H1 (cell line): ENCODE data around the gene RRBP1. TPM values are rescaled to one million over a fixed set of nuclear protein-coding genes. Genes with fewer than 3 reads are reported as not detected.
A peak's percentile ranks its signal among the peaks of the same experiment; 100 is the strongest.

Experiments
- CTCF ChIA-PET: fragments of 300-600 bp; sonication (Branson Sonifier 250); formaldehyde crosslinking; loops from one replicate; lab custom pipeline; 2021; ENCODE audit not compliant: partially characterized antibody; lab: Charles Lee
- POLR2A ChIA-PET: fragments of 300-600 bp; sonication (Branson Sonifier 250); formaldehyde crosslinking; loops from one replicate; lab custom pipeline; 2021; ENCODE audit warnings: inconsistent platforms; ENCODE audit not compliant: partially characterized antibody; lab: Charles Lee
- DNase-seq, 2 experiments: peaks; one replicate each; pipeline versions ENCODE4 v3.0.0 to v3.0.0-alpha.2; 2010 to 2022; ENCODE audit warnings: low spot score in 2 of 2, low read depth in 1 of 2, mixed read lengths in 1 of 2
- FAIRE-seq: peaks from 2 replicates; lab custom pipeline; 2011; peaks lifted over from hg19 to GRCh38; lab: Jason Lieb, UNC
- H2AFZ ChIP-seq: 2 replicates; pipeline ENCODE4 v1.8.1; 2012; ENCODE audit warnings: low read length, inconsistent platforms
- H2AK5ac ChIP-seq: 2 replicates; pipeline ENCODE4 v1.6.1; 2013; ENCODE audit warnings: low read depth, low read length
- H2BK120ac ChIP-seq: replicated peaks from 2 replicates; pipeline ENCODE3; 2013; ENCODE audit warnings: low read depth, low read length, inconsistent platforms
- H2BK12ac ChIP-seq: 2 replicates; pipeline ENCODE4 v1.6.1; 2013; ENCODE audit warnings: low read depth, low read length
- H2BK15ac ChIP-seq: 2 replicates; pipeline ENCODE4 v1.6.1; 2013; ENCODE audit warnings: low read length
- H2BK20ac ChIP-seq: 2 replicates; pipeline ENCODE4 v1.6.1; 2013; ENCODE audit warnings: low read length
- H2BK5ac ChIP-seq: 2 replicates; pipeline ENCODE4 v1.6.1; 2013; ENCODE audit warnings: low read depth, low read length
- H3K14ac ChIP-seq: 2 replicates; pipeline ENCODE4 v1.6.1; 2013; ENCODE audit warnings: inconsistent platforms; ENCODE audit not compliant: insufficient read length
- H3K18ac ChIP-seq: 2 replicates; pipeline ENCODE4 v1.6.1; 2013; ENCODE audit warnings: low read length; ENCODE audit errors: extremely low read depth
- H3K23ac ChIP-seq: 2 replicates; pipeline ENCODE4 v1.6.1; 2013; ENCODE audit warnings: inconsistent platforms; ENCODE audit not compliant: insufficient read length
- H3K23me2 ChIP-seq: 2 replicates; pipeline ENCODE4 v1.6.1; 2013; ENCODE audit warnings: low read depth, low read length
- H3K27ac ChIP-seq: 2 replicates; pipeline ENCODE4 v1.6.1; 2011; ENCODE audit warnings: low read depth, low read length, inconsistent platforms
- H3K27me3 ChIP-seq, 4 experiments: replicated peaks in 1 of 4; 1 replicate in 1 of 4; 2 replicates in 3 of 4; pipeline versions ENCODE4 v1.6.1 to v1.8.1; 2011 to 2013; ENCODE audit warnings: low read length in 3 of 4, mild to moderate bottlenecking in 3 of 4, inconsistent platforms in 2 of 4, mixed read lengths in 2 of 4, moderate library complexity in 1 of 4; ENCODE audit not compliant: control insufficient read depth in 3 of 4, insufficient read depth in 3 of 4; ENCODE audit errors: extremely low read depth in 1 of 4
- H3K36me3 ChIP-seq, 4 experiments: 2 replicates each; pipeline versions ENCODE4 v1.6.1 to v1.8.1; 2011 to 2013; ENCODE audit warnings: mild to moderate bottlenecking in 4 of 4, low read length in 3 of 4, moderate library complexity in 2 of 4, control low read depth in 1 of 4, inconsistent platforms in 1 of 4; ENCODE audit not compliant: insufficient read depth in 4 of 4, control insufficient read depth in 2 of 4
- H3K4ac ChIP-seq: replicated peaks from 2 replicates; pipeline ENCODE3; 2013; ENCODE audit warnings: low read length, low read depth, mixed read lengths, inconsistent platforms; ENCODE audit not compliant: insufficient read length
- H3K4me1 ChIP-seq, 4 experiments: replicated peaks in 1 of 4; 1 replicate in 1 of 4; 2 replicates in 3 of 4; pipeline versions ENCODE4 v1.6.1 to v1.8.1; 2011 to 2013; ENCODE audit warnings: low read length in 3 of 4, inconsistent platforms in 2 of 4, mixed read lengths in 1 of 4; ENCODE audit not compliant: insufficient read depth in 4 of 4, control insufficient read depth in 3 of 4
- H3K4me2 ChIP-seq, 2 experiments: 2 replicates each; pipeline versions ENCODE4 v1.6.1 to v1.8.1; 2011 to 2013; ENCODE audit warnings: low read depth in 2 of 2, low read length in 2 of 2, control low read depth in 1 of 2, inconsistent platforms in 1 of 2, mild to moderate bottlenecking in 1 of 2; ENCODE audit not compliant: insufficient read depth in 1 of 2
- H3K4me3 ChIP-seq, 4 experiments: fragments of 200-600, 300-600 bp in 1 of 4; sonication (generic), shearing (Covaris generic), sonication (Bioruptor Twin) in 1 of 4; 2 replicates each; pipeline versions ENCODE4 v1.5.1 to v1.8.1; 2011 to 2016; ENCODE audit warnings: low read length in 4 of 4, low read depth in 3 of 4, control low read depth in 2 of 4, inconsistent platforms in 2 of 4, mild to moderate bottlenecking in 2 of 4, mixed read lengths in 1 of 4, moderate library complexity in 1 of 4; ENCODE audit not compliant: insufficient read depth in 2 of 4; ENCODE audit errors: extremely low read depth in 1 of 4
- H3K56ac ChIP-seq: replicated peaks from 2 replicates; pipeline ENCODE3; 2013; ENCODE audit warnings: low read depth, mild to moderate bottlenecking, mixed read lengths, low read length, inconsistent platforms; ENCODE audit not compliant: insufficient read length
- H3K79me1 ChIP-seq: 2 replicates; pipeline ENCODE4 v1.6.1; 2013; ENCODE audit warnings: low read depth, low read length, control low read depth
- H3K79me2 ChIP-seq, 2 experiments: 2 replicates each; pipeline versions ENCODE4 v1.6.1 to v1.8.1; 2012 to 2013; ENCODE audit warnings: low read length in 2 of 2, mild to moderate bottlenecking in 2 of 2, inconsistent platforms in 1 of 2; ENCODE audit not compliant: insufficient read depth in 2 of 2, control insufficient read depth in 1 of 2
- H3K9ac ChIP-seq, 4 experiments: replicated peaks in 1 of 4; 1 replicate in 1 of 4; 2 replicates in 3 of 4; pipeline versions ENCODE4 v1.6.1 to v1.8.1; 2011 to 2013; ENCODE audit warnings: low read depth in 3 of 4, low read length in 3 of 4, control low read depth in 2 of 4, mild to moderate bottlenecking in 2 of 4, moderate library complexity in 2 of 4, inconsistent platforms in 1 of 4; ENCODE audit errors: extremely low read depth in 1 of 4
- H3K9me3 ChIP-seq, 2 experiments: 2 replicates each; pipeline versions ENCODE4 v1.6.1 to v1.8.1; 2012 to 2013; ENCODE audit warnings: mild to moderate bottlenecking in 2 of 2, moderate library complexity in 2 of 2, control low read depth in 1 of 2, inconsistent platforms in 1 of 2, low read depth in 1 of 2, low read length in 1 of 2, mixed read lengths in 1 of 2; ENCODE audit not compliant: insufficient read depth in 2 of 2
- H4K20me1 ChIP-seq, 2 experiments: replicated peaks in 1 of 2; 2 replicates each; pipeline versions ENCODE3 to v1.8.1; 2011 to 2013; ENCODE audit warnings: inconsistent platforms in 2 of 2, low read length in 2 of 2, mild to moderate bottlenecking in 1 of 2; ENCODE audit not compliant: insufficient read depth in 2 of 2, control insufficient read depth in 1 of 2
- H4K5ac ChIP-seq: 2 replicates; pipeline ENCODE4 v1.6.1; 2013; ENCODE audit warnings: low read length, low read depth, mixed read lengths, inconsistent platforms; ENCODE audit not compliant: insufficient read length
- H4K8ac ChIP-seq: 2 replicates; pipeline ENCODE4 v1.8.0; 2013; ENCODE audit warnings: mild to moderate bottlenecking, moderate library complexity, low read length, inconsistent platforms; ENCODE audit not compliant: insufficient read depth; ENCODE audit errors: extremely low read depth
- H4K91ac ChIP-seq: replicated peaks from 2 replicates; pipeline ENCODE3; 2013; ENCODE audit warnings: low read length, mixed read lengths, inconsistent platforms; ENCODE audit not compliant: insufficient read length
- JUND ChIP-seq: IDR thresholded peaks from 2 replicates; pipeline ENCODE4 v1.6.1; 2011; ENCODE audit warnings: mild to moderate bottlenecking, improper control_type of control experiment, low read length
- WGBS, 2 experiments: shearing (Covaris generic) in 1 of 2; methylation state at CpG; one replicate each; pipeline versions ENCODE4 v1.1.6 to v1.1.7; 2013 to 2015; ENCODE audit warnings: low lambda C conversion rate in 2 of 2, mixed read lengths in 2 of 2, inconsistent platforms in 1 of 2, low coverage in 1 of 2, missing lambda C conversion rate in 1 of 2; ENCODE audit not compliant: insufficient replicate concordance in 2 of 2, insufficient coverage in 1 of 2, insufficient read length in 1 of 2; ENCODE audit errors: extremely low coverage in 1 of 2, missing lambda C conversion rate in 1 of 2; 5-methylcytosine and 5-hydroxymethylcytosine counted together
- polyA plus RNA-seq, 7 experiments: library from polyadenylated mRNA; depleted of rRNA in 3 of 7; stranded (reverse) in 5 of 7; unstranded in 2 of 7; fragments of >200 nt in 5 of 7; fragments of 200-250 nt in 2 of 7; gene quantifications; 1 replicate in 5 of 7; 2 replicates in 1 of 7; 4 replicates in 1 of 7; pipeline versions ENCODE4 v1.2.1 to v1.2.3, GENCODE V29; 2011 to 2013; ENCODE audit warnings: missing spikeins in 2 of 7, mixed read lengths in 2 of 7
- total RNA-seq: library from RNA; stranded (reverse); fragmentation: NEBNext Ultra II Directional; extraction: Animal tissue kit (Norgen Biotek cat#: 25700); gene quantifications from 2 replicates; pipeline ENCODE4 v1.2.1, GENCODE V29; 2021

RRBP1 gene
- total and polyA plus RNA-seq, 2 of the 8 experiments (the other 6 are each of a cell fraction or from before 2014, with no cell fraction given) = 15.9 to 157 TPM

DNA sequence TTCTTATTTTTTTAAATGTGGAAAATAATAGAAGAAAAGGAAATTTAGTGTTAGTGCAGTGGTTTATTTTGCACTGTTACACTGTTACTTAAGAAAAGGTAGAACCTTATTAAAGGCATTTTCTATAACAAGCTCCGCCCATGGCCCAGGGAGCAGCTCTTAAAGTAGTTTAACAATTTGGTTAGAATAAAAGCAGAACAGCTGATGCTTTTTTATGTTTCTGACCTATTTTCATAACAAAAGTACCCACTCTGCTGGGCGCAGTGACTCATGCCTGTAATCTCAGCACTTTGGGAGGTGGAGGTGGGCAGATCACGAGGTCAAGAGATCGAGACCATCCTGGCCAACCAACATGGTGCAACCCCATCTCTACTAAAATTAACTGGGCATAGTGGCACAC, 79.5 kb downstream of the RRBP1 start:
- no peak overlapping the region for H3K14ac ChIP-seq
- no peak overlapping the region for H3K27ac ChIP-seq
- H4K20me1 ChIP-seq = peaks cover 0 to 11% of the 10 kb centered on the region in 2 experiments
- H3K56ac ChIP-seq = no peak overlapping the region
- H3K79me2 ChIP-seq = peaks cover 5 to 31% of the 10 kb centered on the region in 2 experiments
- no peak overlapping the region; the same call in 1 of the 2 replicates for H2BK12ac ChIP-seq
- H4K8ac ChIP-seq = no peak overlapping the region
- no peak overlapping the region for H3K4ac ChIP-seq
- DNase-seq (no peak), FAIRE-seq (no peak)
- no peak overlapping the region for H2BK20ac ChIP-seq
- no peaks in the 10 kb centered on the region for H3K9me3 ChIP-seq
- H2BK15ac ChIP-seq = no peak overlapping the region
- no peak overlapping the region for H3K23ac ChIP-seq
- 61% methylated on average over 4 of the region's 4 CpGs; no CpG with 5 or more reads in 1 of the 2 experiments for WGBS, 2 experiments
- POLR2A ChIA-PET = interaction anchor here (1.5 to 2.1 kb wide), 6 partner anchors 12 to 97 kb away, joined by 5 to 9 read pairs (median 7); partner anchors contain the start of genes BFSP1 and DSTN
- H3K9ac ChIP-seq = no peak overlapping the region
- H4K91ac ChIP-seq = no peak overlapping the region
- H2BK5ac ChIP-seq = 0 out of 2 replicates have a peak overlapping the region, but pooled peaks have one; percentile 76
- CTCF ChIA-PET = interaction anchor here (0.6 to 4.1 kb wide), 15 partner anchors 8 to 800 kb away, joined by 3 to 15 read pairs (median 5); partner anchors contain the start of gene DSTN
- peaks cover 0 to 15% (median 9%) of the 10 kb centered on the region in 4 experiments; a peak in 6 of 7 replicates for H3K4me1 ChIP-seq
- no peaks in the 10 kb centered on the region for H3K23me2 ChIP-seq
- H3K27me3 ChIP-seq = no peaks in the 10 kb centered on the region
- peaks cover 0 to 21% (median 6%) of the 10 kb centered on the region in 4 experiments; a peak in 4 of 8 replicates for H3K36me3 ChIP-seq
- H4K5ac ChIP-seq = no peak overlapping the region
- peak overlapping the region; percentile 43 to 69 for H3K4me2 ChIP-seq
- peaks cover 10% of the 10 kb centered on the region for H3K79me1 ChIP-seq
- H3K18ac ChIP-seq = 0 out of 2 replicates have a peak overlapping the region, but pooled peaks have one; percentile 92
- H3K4me3 ChIP-seq = peak overlapping the region in 1 of 4 experiments; percentile 22; a peak in 1 of 8 replicates
- H2AK5ac ChIP-seq = no peak overlapping the region
- H2AFZ ChIP-seq = no peak overlapping the region
- H2BK120ac ChIP-seq = no peak overlapping the region
- TF ChIP-seq JUND = peak; percentile 85
